ENCODE results near the gene IL17REL. TPM values are rescaled to one million over a fixed set of nuclear protein-coding genes. Genes with fewer than 3 reads are reported as not detected.

IL17REL gene
- total RNA-seq, 2 donors from 2014 or later: 0.68 TPM; not detected in 1

- H3K9me3 ChIP-seq: no peaks in the 10 kb centered on the region
- TF ChIP-seq POLR2A (IDR thresholded peaks at IDR 0.05) (no peak), POLR2AphosphoS5 (IDR thresholded peaks at IDR 0.05) (no peak), CTCF (IDR thresholded peaks at IDR 0.05) (no peak)
- no peak overlapping the region for H3K4me3 ChIP-seq
- intact Hi-C loops (cut with DNase I): no loop called here
- WGBS: 80% methylated on average over 7 of the region's 7 CpGs
- no peaks in the 10 kb centered on the region for H3K4me1 ChIP-seq (replicated peaks)
- H3K36me3 ChIP-seq: no peaks in the 10 kb centered on the region
- no peak overlapping the region for H3K27ac ChIP-seq
- no peak for DNase-seq (ENCODE audit: low spot score)
- no peaks in the 10 kb centered on the region for H3K27me3 ChIP-seq (replicated peaks; ENCODE audit: insufficient read depth)
Measured at GRCh38 chr22:50040717-50041116, 28.2 kb upstream of the IL17REL start.

GRCh38 chr22:50039669-50040443 is 27.3 kb upstream of the IL17REL start:
- no peak for DNase-seq (ENCODE audit: low spot score)
- H3K36me3 ChIP-seq: no peaks in the 10 kb centered on the region
- 90% methylated on average over 29 of the region's 29 CpGs for WGBS
- no peak overlapping the region for H3K27ac ChIP-seq
- no peak for TF ChIP-seq CTCF (IDR thresholded peaks at IDR 0.05)
- TF ChIP-seq POLR2A (IDR thresholded peaks at IDR 0.05): no peak
- no peak for TF ChIP-seq POLR2AphosphoS5 (IDR thresholded peaks at IDR 0.05)
- no peaks in the 10 kb centered on the region for H3K4me1 ChIP-seq (replicated peaks)
- no peak overlapping the region for H3K4me3 ChIP-seq
- H3K27me3 ChIP-seq (replicated peaks; ENCODE audit: insufficient read depth): no peaks in the 10 kb centered on the region
- H3K9me3 ChIP-seq: no peaks in the 10 kb centered on the region
- intact Hi-C loops (cut with DNase I): no loop called here

GRCh38 chr22:50035976-50036724 is 23.6 kb upstream of the IL17REL start:
- H3K4me1 ChIP-seq (replicated peaks): no peaks in the 10 kb centered on the region
- no peaks in the 10 kb centered on the region for H3K9me3 ChIP-seq
- no peak for DNase-seq (ENCODE audit: low spot score)
- H3K4me3 ChIP-seq: no peak overlapping the region
- no peak for TF ChIP-seq CTCF (IDR thresholded peaks at IDR 0.05)
- no peak for TF ChIP-seq POLR2A (IDR thresholded peaks at IDR 0.05)
- no peak for TF ChIP-seq POLR2AphosphoS5 (IDR thresholded peaks at IDR 0.05)
- H3K36me3 ChIP-seq: no peaks in the 10 kb centered on the region
- 86% methylated on average over 23 of the region's 23 CpGs for WGBS
- no peaks in the 10 kb centered on the region for H3K27me3 ChIP-seq (replicated peaks; ENCODE audit: insufficient read depth)
- intact Hi-C loops (cut with DNase I): no loop called here
- no peak overlapping the region for H3K27ac ChIP-seq

- DNase-seq (ENCODE audit: low spot score): no peak
- Histone ChIP-seq H3K27me3 (replicated peaks; ENCODE audit: insufficient read depth) (no peaks in the 10 kb centered on the region), H3K9me3 (no peaks in the 10 kb centered on the region), H3K4me1 (replicated peaks) (no peaks in the 10 kb centered on the region), H3K4me3 (no peak overlapping the region), H3K36me3 (no peaks in the 10 kb centered on the region), H3K27ac (no peak overlapping the region)
- TF ChIP-seq POLR2AphosphoS5 (IDR thresholded peaks at IDR 0.05) (no peak), POLR2A (IDR thresholded peaks at IDR 0.05) (no peak)
- 79% methylated on average over 19 of the region's 24 CpGs for WGBS
- intact Hi-C loops (cut with DNase I): no loop called here
Measured at GRCh38 chr22:50035131-50035881, 22.7 kb upstream of the IL17REL start.
